Left lung (tissue), 10 donors: Measurements from ENCODE around the gene CMIP. TPM values are rescaled to one million over a fixed set of nuclear protein-coding genes. Genes with fewer than 3 reads are reported as not detected.

ENCODE experiments used
- ATAC-seq: fragments of 200-7000 bp; cut with Tn5 transposase; one replicate; pipeline ENCODE4 v1.9.1; 2020; ENCODE audit warnings: moderate library complexity
- DNase-seq, 4 donors: peaks; one replicate each; pipeline ENCODE4 v3.0.0-alpha.2; 2013 to 2020
- H3K27ac ChIP-seq, 2 donors: fragments of 200-600 bp; sonication (generic) in 1 of 2; one replicate each; pipeline versions ENCODE4 v1.5.0 to v1.8.0; 2020 to 2021
- H3K27me3 ChIP-seq, 2 donors: fragments of 200-600 bp; sonication (generic) in 1 of 2; one replicate each; pipeline versions ENCODE4 v1.5.0 to v1.8.0; 2020 to 2021
- H3K36me3 ChIP-seq, 2 donors: fragments of 200-600 bp; sonication (generic) in 1 of 2; one replicate each; pipeline versions ENCODE4 v1.5.0 to v1.8.0; 2020 to 2021
- H3K4me1 ChIP-seq, 2 donors: fragments of 200-600 bp; one replicate each; pipeline ENCODE4 v1.8.0; 2021
- H3K4me3 ChIP-seq, 2 donors: fragments of 200-600 bp; sonication (generic) in 1 of 2; one replicate each; pipeline versions ENCODE4 v1.5.0 to v1.8.0; 2020 to 2021; ENCODE audit warnings: mild to moderate bottlenecking in 1 of 2
- H3K9me3 ChIP-seq, 2 donors: fragments of 200-600 bp; sonication (generic) in 1 of 2; one replicate each; pipeline versions ENCODE4 v1.5.0 to v1.8.0; 2020 to 2021
- intact Hi-C, 2 donors: fragments of 100-400 bp; cut with DNase I; formaldehyde crosslinking; loops; one replicate each; pipeline versions ENCODE4 v1.11.2 to v1.14.2; 2022
- polyA plus RNA-seq, 6 donors: library from polyadenylated mRNA; unstranded; fragments of 120-200 nt; gene quantifications; one replicate each; pipeline ENCODE4 v1.2.1, GENCODE V29; 2013; ENCODE audit not compliant: insufficient read length in 6 of 6
- total RNA-seq, 2 donors: library from RNA; stranded (reverse); fragmentation: NEBNext Ultra II Directional; extraction: Animal tissue kit (Norgen Biotek cat#: 25700); gene quantifications; one replicate each; pipeline ENCODE4 v1.2.1, GENCODE V29; 2021
- TF ChIP-seq, protein P1 (sequence below), 2 donors: fragments of 200-600 bp; sonication (generic) in 1 of 2; IDR thresholded peaks; one replicate each; pipeline versions ENCODE4 v1.5.0 to v1.8.0; 2021; ENCODE audit warnings: antibody characterized with exemption in 2 of 2
- donor health status: DM: no; HTN: yes; CAD: no.
- donor health status: DM: no; HTN: no; CAD: no.

Gene CMIP
- total and polyA plus RNA-seq, 8 donors: 35.3 to 55.8 (median 40.4) TPM

DNA sequence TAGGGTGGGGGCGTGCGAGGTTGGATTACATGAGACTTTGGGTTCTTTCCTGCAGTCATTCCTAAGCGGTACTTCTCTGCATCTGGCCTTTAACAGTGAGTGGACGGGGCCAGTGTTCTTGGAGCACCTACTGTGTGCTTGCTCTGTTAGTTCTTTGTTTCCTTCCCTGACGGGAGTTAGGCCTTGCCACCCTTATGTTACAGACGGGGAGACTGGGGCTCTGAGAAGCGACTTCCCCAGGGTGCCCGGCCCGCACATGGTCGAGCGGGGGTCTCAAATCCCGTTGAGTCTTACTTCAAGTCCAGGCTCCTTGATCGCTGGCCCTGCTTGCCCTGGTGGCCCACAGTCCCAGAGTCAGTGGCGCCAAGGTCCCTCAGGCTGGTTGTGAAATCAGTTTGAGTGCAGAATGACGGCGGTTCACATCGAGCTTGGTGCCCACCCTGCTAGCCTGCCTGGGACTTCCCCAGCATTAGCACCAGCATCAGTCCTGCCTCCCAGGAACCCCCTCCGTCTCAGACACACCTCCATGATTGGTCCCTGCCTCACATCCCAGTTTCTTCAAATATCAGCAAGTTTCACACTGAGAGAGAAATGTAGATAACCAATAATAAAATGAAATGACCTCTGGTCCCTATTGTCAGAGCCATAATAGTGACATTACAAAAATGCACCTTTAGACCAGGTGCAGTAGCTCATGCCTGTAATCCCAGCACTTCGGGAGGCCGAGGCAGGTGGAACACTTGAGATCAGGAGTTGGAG lies 128.0 kb downstream of the CMIP start:
- H3K9me3 ChIP-seq: no peaks in the 10 kb centered on the region
- no peak overlapping the region for H3K27ac ChIP-seq
- no peaks in the 10 kb centered on the region for H3K36me3 ChIP-seq
- H3K27me3 ChIP-seq: no peaks in the 10 kb centered on the region
- intact Hi-C loops: no loop called here
- DNase-seq (no peak), ATAC-seq (no peak)
- no peak overlapping the region for H3K4me3 ChIP-seq
- peaks cover 7 to 28% of the 10 kb centered on the region in 2 donors for H3K4me1 ChIP-seq
- TF ChIP-seq, protein P1, sequence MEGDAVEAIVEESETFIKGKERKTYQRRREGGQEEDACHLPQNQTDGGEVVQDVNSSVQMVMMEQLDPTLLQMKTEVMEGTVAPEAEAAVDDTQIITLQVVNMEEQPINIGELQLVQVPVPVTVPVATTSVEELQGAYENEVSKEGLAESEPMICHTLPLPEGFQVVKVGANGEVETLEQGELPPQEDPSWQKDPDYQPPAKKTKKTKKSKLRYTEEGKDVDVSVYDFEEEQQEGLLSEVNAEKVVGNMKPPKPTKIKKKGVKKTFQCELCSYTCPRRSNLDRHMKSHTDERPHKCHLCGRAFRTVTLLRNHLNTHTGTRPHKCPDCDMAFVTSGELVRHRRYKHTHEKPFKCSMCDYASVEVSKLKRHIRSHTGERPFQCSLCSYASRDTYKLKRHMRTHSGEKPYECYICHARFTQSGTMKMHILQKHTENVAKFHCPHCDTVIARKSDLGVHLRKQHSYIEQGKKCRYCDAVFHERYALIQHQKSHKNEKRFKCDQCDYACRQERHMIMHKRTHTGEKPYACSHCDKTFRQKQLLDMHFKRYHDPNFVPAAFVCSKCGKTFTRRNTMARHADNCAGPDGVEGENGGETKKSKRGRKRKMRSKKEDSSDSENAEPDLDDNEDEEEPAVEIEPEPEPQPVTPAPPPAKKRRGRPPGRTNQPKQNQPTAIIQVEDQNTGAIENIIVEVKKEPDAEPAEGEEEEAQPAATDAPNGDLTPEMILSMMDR (IDR thresholded peaks at IDR 0.05): no peak

GRCh38 chr16:81573533-81574020 lies 129.0 kb downstream of the CMIP start:
- no peak for ATAC-seq
- intact Hi-C loops: no loop called here

DNA sequence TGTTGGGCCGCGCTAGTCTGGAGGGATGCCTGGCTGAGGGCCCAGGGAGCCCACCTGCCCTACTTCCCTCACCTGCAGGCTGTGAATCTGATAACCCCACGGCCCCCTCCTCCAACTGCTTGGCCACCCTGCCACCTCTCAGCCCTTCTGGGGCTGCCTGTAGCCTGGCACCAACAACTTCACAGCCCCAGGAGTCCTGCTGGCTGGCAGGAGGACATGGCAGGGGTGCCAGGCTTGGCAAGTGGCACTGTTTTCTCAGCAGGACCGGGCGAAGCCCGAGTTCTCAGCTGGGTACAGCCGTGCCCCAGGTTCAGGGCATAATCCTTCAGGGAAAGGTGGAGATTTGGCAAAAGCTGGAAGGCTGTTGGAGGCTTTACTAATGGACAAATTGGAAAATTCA lies 129.6 kb downstream of the CMIP start:
- Histone ChIP-seq H3K36me3 (no peaks in the 10 kb centered on the region), H3K4me3 (no peak overlapping the region), H3K4me1 (peaks cover 0 to 14% of the 10 kb centered on the region in 2 donors), H3K27me3 (no peaks in the 10 kb centered on the region), H3K27ac (no peak overlapping the region), H3K9me3 (no peaks in the 10 kb centered on the region)
- intact Hi-C loops: no loop called here
- DNase-seq (no peak), ATAC-seq (no peak)
- TF ChIP-seq, protein P1 (IDR thresholded peaks at IDR 0.05): no peak

More at GRCh38 chr16:81573533-81574020, 129.0 kb downstream of the CMIP start:
- Histone ChIP-seq H3K4me3 (no peak overlapping the region), H3K36me3 (no peaks in the 10 kb centered on the region), H3K9me3 (no peaks in the 10 kb centered on the region), H3K4me1 (peaks cover 2 to 20% of the 10 kb centered on the region in 2 donors), H3K27me3 (no peaks in the 10 kb centered on the region), H3K27ac (no peak overlapping the region)
- TF ChIP-seq, protein P1 (IDR thresholded peaks at IDR 0.05): no peak
- DNase-seq: no peak

DNA sequence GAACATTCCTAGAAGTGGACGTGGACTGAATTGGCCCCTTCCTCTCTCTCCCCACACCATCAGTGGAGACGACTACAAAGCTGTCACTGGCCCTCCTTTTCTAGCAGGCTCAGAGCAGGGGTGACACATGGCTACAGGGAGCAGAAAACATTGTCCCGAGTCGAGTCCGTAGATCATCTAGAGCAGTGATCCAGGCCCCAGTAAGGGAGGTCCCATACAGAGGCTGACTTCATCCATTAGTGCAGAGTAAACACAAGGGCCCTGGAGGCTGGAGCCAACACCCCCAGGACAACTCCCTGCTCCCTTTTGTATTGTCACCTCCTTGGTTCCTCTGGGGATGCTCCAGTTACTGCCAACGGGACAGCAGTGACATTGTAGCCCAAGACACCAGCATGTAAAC lies 130.7 kb downstream of the CMIP start:
- no peak for DNase-seq
- no peaks in the 10 kb centered on the region for H3K36me3 ChIP-seq

DNA sequence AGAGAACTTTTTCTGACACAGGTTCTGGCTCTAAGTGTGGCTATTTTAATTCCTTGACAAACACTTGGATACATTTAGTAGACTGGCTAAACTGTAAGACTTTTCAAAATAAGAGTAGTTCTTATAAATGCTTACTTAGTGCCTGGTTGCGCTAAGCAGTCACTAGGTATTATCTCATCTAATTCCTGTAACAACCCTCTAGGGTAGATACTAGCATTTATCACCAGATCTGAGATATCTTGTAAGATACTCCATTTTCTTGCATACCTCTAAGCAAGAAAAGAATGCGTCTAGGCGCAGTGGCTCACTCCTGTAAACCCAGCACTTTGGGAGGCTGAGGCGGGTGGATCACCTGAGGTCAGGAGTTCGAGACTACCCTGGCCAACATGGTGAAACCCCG lies 131.2 kb downstream of the CMIP start:
- H3K27me3 ChIP-seq: no peaks in the 10 kb centered on the region
- TF ChIP-seq, protein P1 (IDR thresholded peaks at IDR 0.05): no peak
- H3K36me3 ChIP-seq: no peaks in the 10 kb centered on the region
- H3K4me3 ChIP-seq: no peak overlapping the region
- ATAC-seq (no peak), DNase-seq (no peak)
- H3K9me3 ChIP-seq: no peaks in the 10 kb centered on the region
- intact Hi-C loops: no loop called here
- peaks cover 0 to 3% of the 10 kb centered on the region in 2 donors for H3K4me1 ChIP-seq
- H3K27ac ChIP-seq: no peak overlapping the region

More for the DNA sequence above, 130.7 kb downstream of the CMIP start:
- Histone ChIP-seq H3K27me3 (no peaks in the 10 kb centered on the region), H3K4me1 (peaks cover 0 to 7% of the 10 kb centered on the region in 2 donors), H3K4me3 (no peak overlapping the region), H3K9me3 (no peaks in the 10 kb centered on the region), H3K27ac (no peak overlapping the region)
- ATAC-seq: no peak
- TF ChIP-seq, protein P1 (IDR thresholded peaks at IDR 0.05): no peak
- intact Hi-C loops: no loop called here
